Medulla oblongata (tissue), 1 donor: ENCODE results near the gene SKIL.
A peak's percentile ranks its signal among the peaks of the same experiment; 100 is the strongest.

ENCODE experiments used
- DNase-seq: peaks from one replicate; pipeline ENCODE4 v3.0.0-alpha.2; 2015; ENCODE audit errors: extremely low spot score

SKIL gene

DNA sequence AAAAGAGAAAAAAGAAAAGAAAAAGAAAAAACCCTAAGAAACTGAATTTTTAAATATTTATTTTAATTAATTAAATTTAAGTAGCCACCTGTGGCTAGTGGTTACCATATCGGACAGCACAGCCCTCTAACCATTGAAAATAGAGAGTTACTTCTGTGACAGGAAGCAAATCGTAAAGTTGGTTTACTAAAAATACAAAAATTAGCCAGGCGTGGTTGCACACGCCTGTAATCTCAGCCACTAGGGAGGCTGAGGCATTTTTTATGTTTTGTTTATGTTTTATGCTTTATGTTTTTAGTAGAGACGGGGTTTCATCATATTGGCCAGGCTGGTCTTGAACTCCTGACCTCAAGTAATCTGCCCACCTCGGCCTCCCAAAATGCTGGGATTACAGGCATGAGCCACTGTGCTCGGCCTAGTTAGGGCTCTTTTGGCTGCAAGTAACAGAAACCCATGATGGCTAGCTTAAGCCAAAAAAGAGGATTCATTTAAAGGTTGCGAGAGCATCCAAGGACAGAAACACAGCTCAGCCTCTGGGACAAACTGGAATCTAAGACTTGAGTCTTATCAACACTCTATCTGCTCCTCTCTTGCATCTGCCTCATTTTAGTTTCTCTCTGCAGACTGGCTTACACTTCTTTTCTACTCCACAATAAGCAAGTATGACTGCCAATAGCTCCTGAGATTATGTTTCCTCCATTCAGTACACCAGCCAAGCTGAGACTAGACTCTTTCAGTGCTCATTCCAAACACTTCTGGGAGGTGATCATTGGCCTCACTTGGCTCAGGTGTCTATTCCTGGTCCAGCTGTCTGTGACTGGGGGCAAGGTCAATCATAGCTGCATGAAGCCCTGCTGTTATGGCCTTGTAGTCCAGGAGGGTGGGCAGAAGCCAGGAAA lies 6.8 kb upstream of the SKIL start:
- no peak for DNase-seq

GRCh38 chr3:170352936-170353335 lies 4.6 kb upstream of the SKIL start:
- DNase-seq: no peak

DNA sequence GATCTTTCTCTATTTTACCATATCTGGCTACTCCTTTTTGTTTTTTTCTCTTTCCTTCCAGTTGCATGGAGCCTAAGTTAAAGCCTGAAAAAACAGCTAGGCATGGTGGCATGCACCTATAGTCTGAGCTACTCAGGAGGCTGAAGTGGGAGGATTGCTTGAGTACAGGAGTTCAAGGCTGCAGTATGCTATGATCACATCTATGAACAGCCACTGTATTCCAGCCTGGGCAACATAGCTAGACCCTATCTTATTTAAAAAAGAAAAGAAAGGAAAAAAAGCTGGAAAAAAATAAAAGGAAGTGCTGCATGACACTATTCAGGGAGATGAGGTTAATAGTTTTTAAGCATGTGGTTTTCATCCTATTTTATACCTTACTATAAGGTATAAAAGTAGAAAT lies 4.0 kb upstream of the SKIL start:
- DNase-seq: no peak

DNA sequence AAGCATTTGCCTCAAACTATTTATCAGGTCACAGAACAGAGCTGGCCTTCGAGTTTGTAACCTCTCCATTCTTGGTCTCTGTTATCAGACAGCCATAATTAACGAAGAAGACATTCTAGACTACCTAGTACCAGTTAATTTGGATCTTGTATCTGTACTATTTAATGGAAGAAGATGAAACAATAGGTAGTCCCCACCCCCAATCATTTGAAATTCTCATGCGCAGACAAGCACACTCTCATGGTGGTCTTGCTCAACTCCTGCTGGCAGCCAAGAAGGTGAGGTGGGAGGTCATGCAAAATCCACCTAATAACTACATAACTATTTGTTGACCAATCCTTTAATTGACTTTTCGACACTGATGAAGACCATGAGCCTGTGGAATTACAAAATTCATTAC lies 2.8 kb upstream of the SKIL start:
- no peak for DNase-seq

- DNase-seq: peak; percentile 85
These were observed 1.5 kb upstream of the SKIL start for GRCh38 chr3:170355738-170356595.

GRCh38 chr3:170356596-170357175 lies 829 bp upstream of the SKIL start:
- peak; percentile 69 for DNase-seq

GRCh38 chr3:170358042-170359010 lies 811 bp downstream of the SKIL start:
- DNase-seq: peak; percentile 83

DNA sequence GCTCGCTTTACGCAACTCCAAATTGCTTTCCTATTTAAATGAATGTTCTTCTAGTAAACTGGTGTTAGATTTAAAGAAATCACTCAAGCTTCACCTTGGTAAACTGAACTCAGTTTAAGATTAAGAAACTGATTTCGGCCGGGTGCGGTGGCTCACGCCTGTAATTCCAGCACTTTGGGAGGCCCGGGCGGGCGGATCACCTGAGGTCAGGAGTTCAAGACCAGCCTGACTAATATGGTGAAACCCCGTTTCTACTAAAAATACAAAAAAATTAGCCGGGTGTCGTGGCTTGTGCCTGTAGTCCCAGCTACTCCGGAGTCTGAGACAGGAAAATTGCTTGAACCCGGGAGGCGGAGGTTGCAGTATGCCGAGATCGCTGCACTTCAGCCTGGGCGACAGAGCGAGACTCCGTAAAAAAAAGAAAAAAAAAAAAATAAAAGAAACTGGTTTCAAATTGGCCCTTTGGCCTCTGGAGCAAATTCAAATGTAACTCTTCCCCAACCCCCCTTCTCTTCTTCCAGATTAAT lies 1.7 kb downstream of the SKIL start:
- DNase-seq: no peak

GRCh38 chr3:170360466-170360865 lies 3.0 kb downstream of the SKIL start:
- no peak for DNase-seq

GRCh38 chr3:170360916-170361315 lies 3.4 kb downstream of the SKIL start:
- DNase-seq: no peak

DNA sequence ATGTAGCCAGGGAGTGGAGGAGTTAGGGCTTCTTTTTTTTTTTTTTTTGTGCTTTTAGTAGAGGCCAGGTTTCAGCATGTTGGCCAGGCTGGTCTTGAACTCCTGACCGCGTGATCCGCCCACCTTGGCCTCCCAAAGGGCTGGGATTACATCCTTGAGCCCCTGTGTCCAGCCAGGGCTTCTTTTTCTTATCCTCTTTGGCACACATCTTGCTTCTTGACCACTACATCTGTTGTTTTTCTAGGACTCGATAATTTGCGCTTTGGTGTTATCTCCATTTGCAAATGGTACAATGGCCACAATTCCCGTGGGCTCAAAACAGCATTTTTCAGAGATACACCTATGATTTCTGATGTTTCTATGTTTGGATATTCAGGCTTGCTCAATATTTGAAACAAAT lies 4.2 kb downstream of the SKIL start:
- DNase-seq: no peak

DNA sequence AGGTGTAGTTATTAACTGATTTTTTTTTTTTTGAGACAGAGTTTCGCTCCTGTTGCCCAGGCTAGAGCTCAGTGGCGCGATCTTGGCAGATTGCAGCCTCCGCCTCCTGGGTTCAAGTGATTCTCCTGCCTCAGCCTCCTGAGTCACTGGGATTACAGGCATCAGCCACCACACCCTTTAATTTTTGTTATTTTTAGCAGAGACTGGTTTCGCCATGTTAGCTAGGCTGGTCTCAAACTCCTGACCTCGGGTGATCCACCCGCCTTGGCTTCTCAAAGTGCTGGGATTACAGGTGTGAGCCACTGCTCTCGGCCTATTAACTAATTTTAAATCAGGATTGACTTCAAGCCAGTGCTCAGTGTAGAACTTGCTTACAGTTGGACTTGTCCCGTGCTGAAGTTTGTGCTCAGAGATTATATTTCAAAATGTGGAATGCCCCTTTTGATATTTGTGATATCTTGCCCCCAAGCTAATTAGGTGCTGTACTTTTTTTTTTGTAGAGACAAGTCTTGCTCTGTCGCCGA lies 6.0 kb downstream of the SKIL start:
- DNase-seq: no peak

DNA sequence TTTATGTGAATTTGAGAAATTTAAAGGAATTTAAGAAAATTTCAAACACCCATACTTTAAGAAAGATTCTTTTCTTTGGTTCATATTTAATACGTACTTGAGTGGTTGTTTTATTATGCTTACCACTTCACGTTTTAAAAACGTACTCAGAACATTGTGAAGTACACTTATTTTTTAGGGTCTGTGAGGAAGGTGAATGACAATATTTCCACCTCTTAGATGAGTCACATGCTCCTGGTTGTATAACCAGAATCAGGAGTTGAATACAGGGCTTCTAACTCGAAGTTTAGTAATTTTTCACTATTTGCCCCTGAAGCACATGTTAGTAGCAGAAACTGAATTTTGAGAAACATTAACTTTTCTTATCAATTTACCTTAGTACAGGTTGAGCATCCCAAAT lies 7.5 kb downstream of the SKIL start:
- DNase-seq: no peak

DNA sequence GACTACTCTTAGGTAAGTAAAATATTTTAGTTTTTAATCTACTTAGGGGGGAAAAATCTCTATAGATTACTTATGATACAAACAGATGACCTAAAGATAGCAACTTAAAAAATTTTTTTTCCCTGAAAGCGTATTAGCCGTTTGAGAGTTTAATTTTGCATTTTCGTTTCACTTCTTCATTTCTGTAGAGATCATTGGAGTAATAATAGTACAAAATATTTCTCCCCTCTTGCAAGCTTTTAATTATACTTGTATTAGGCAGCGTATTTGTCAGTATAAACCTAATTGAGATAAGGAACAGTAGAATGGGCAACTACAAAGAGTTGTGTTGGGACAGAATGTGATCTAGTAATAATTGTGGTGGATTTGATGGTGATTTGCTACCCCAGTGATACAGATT lies 10.3 kb downstream of the SKIL start:
- DNase-seq: no peak

DNA sequence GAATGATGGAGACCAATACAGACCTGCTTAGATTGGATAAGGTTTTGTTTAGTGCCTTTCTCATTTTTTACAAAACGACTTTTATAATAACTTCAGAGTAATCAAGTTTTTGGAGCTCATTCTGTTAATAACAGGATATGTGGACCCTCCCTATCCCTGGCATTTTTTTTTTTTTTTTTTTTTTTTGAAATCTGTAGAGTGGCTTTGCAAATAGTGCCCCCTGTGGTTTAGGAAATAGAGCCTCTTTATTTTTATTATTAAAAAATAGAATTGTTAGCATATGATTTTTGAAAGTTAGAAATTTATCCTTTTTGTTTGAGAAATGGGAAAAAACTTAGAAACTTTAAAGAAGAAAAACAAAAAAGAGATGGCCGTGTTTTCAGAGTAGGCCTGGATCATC lies 11.4 kb downstream of the SKIL start:
- DNase-seq: no peak

DNA sequence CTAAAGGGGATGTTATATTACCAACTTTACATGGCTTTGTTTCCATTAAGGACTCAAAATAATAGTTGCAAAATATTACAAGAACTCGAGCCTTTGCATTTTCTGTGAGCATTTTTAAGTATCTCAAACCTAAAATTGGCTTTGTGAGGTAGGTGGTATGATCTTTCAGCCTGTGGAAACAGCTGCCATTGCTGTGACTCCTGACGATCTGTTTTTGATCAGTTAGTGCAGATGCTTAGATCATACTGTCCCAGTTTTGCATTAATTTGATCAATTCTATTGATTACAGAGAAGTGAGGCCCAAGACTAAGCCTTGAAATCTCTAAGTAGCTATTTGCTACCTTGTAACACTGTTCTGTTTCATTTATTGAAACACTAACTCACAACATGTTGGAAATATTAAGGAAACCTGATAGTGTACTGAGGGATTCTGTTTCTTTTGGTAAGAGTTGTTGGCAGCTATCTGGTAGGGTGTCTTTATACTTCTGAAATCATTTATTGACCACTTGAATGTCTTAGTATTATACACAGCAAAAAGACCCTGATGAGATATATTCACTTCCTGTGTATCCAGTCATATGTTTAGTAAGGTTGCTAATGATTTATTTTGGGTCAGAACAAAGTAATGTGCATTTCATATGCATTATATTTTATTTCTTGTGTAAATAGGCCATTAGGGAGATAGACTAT lies 14.8 kb downstream of the SKIL start:
- no peak for DNase-seq

- DNase-seq: no peak
These were observed 26.1 kb downstream of the SKIL start for GRCh38 chr3:170383567-170383966.

DNA sequence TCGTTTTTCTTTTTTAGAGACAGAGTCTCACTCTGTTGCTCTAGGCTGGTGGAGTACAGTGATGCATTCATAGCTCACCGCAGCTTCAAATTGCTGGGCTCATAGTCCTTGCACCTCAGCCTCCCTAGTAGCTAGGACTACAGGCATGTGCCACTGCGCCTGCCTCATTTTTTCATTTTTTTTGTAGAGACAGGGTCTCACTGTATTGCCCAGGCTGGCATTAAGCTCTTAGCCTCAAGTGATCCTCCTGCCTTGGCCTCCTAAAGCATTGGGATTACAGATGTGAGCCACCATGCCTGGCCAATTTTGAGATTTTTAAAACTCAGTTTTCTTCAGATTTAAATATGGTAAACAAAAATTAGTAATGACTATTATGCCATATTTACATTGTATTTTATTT lies 29.0 kb downstream of the SKIL start:
- DNase-seq: no peak

DNA sequence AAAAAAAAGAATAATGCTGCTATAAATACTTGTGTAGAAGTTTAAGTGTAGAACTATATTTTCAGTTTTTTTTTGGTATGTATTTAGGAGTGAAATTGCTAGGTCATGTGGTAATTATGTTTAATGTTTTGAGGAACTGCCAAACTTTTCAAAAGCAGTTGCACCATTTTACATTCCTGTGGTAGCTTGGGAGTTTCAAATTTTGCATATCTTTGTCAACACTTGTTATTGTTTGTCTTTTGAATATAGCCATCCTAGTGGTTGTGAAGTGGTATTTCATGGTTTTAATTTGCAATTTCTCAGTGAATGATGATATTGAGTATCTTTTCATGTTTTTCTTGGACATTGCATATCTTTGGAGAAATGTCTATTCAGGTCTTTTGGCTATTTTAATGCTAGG lies 30.4 kb downstream of the SKIL start:
- DNase-seq: no peak

GRCh38 chr3:170391108-170391507 lies 33.6 kb downstream of the SKIL start:
- DNase-seq: no peak
